ENCODE data around the gene KCMF1.

Gene KCMF1

DNA sequence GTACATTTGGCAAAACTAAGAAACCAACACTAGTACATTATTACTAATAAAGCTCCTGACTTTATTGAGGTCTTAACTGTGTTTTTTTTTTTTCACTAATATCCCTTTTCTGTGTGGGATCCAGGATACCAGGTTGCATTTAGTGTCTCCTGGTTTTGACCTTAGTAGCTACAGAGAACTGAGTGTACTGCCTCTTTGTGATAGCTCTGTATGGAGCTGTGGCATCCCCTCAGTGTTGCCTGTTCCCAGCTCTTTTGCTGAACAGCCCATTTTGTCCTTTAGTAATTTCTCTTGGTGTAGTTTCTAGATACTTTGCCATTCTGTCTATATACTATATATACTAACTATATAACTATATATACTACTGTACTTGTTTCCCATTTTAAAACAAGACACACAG, 31.6 kb downstream of the KCMF1 start:
- Histone ChIP-seq H3K4me3 (no peak overlapping the region), H3K9me3 (ENCODE audit: low read depth, low read length) (no peaks in the 10 kb centered on the region), H3K27ac (no peak overlapping the region), H3K9ac (ENCODE audit: insufficient read length) (no peak overlapping the region), H3K36me3 (ENCODE audit: insufficient read depth, low read length) (peaks cover 21% of the 10 kb centered on the region)
- DNase-seq (ENCODE audit: low read depth, low spot score), result no peak
- no peak for TF ChIP-seq POLR2AphosphoS5 (IDR thresholded peaks at IDR 0.05; ENCODE audit: borderline replicate concordance, low read depth, low read length)
- no peak for TF ChIP-seq FOXP2 (optimal IDR thresholded peaks at IDR 0.05; ENCODE audit: control extremely low read depth, extremely low read length, insufficient read depth)
- TF ChIP-seq EZH2 (IDR thresholded peaks at IDR 0.05), result no peak

GRCh38 chr2:85008252-85008651, 37.3 kb downstream of the KCMF1 start:
- Histone ChIP-seq H3K9ac (ENCODE audit: insufficient read length) (no peak overlapping the region), H3K9me3 (ENCODE audit: low read depth, low read length) (no peaks in the 10 kb centered on the region), H3K4me3 (no peak overlapping the region), H3K36me3 (ENCODE audit: insufficient read depth, low read length) (peaks cover 30% of the 10 kb centered on the region), H3K27ac (no peak overlapping the region)
- no peak for DNase-seq (ENCODE audit: low read depth, low spot score)
- no peak for TF ChIP-seq POLR2AphosphoS5 (IDR thresholded peaks at IDR 0.05; ENCODE audit: borderline replicate concordance, low read depth, low read length)
- no peak for TF ChIP-seq EZH2 (IDR thresholded peaks at IDR 0.05)
- no peak for TF ChIP-seq FOXP2 (optimal IDR thresholded peaks at IDR 0.05; ENCODE audit: control extremely low read depth, extremely low read length, insufficient read depth)

DNA sequence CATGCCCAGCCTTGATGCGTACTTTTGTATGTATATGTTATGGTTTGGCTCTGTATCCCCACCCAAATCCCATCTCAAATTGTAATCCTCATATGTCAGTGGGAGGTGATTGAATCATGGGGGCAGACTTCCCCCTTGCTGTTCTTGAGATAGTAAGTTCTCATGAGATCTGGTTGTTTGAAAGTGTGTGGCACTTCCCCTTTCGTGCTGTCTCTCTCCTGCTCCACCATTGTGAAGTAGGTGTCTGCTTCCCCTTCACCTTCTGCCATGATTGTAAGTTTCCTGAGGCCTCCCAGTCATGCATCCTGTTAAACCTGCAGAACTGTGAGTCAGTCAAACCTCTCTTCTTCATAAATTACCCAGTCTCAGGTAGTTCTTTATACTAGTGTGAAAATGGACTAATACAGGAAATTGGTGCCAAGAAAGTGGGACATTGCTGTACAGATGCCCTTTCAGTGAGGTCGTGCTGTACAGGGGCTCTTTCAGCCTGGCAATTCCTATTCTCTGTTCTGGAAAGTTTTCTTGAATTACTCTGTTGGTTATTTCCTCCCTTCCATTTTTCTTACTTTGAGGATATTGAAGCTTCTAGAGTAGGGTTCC, 38.2 kb downstream of the KCMF1 start:
- DNase-seq (ENCODE audit: low read depth, low spot score), result no peak
- no peaks in the 10 kb centered on the region for H3K9me3 ChIP-seq (ENCODE audit: low read depth, low read length)
- no peak overlapping the region for H3K9ac ChIP-seq (ENCODE audit: insufficient read length)
- H3K27ac ChIP-seq, result no peak overlapping the region
- no peak for TF ChIP-seq EZH2 (IDR thresholded peaks at IDR 0.05)
- no peak for TF ChIP-seq POLR2AphosphoS5 (IDR thresholded peaks at IDR 0.05; ENCODE audit: borderline replicate concordance, low read depth, low read length)
- no peak for TF ChIP-seq FOXP2 (optimal IDR thresholded peaks at IDR 0.05; ENCODE audit: control extremely low read depth, extremely low read length, insufficient read depth)
- H3K36me3 ChIP-seq (ENCODE audit: insufficient read depth, low read length), result peaks cover 22% of the 10 kb centered on the region
- no peak overlapping the region for H3K4me3 ChIP-seq

GRCh38 chr2:85010404-85010803, 39.4 kb downstream of the KCMF1 start:
- TF ChIP-seq EZH2 (IDR thresholded peaks at IDR 0.05), result no peak
- no peak for TF ChIP-seq FOXP2 (optimal IDR thresholded peaks at IDR 0.05; ENCODE audit: control extremely low read depth, extremely low read length, insufficient read depth)
- no peak for TF ChIP-seq POLR2AphosphoS5 (IDR thresholded peaks at IDR 0.05; ENCODE audit: borderline replicate concordance, low read depth, low read length)
- Histone ChIP-seq H3K9me3 (ENCODE audit: low read depth, low read length) (no peaks in the 10 kb centered on the region), H3K27ac (no peak overlapping the region), H3K36me3 (ENCODE audit: insufficient read depth, low read length) (peaks cover 22% of the 10 kb centered on the region), H3K9ac (ENCODE audit: insufficient read length) (no peak overlapping the region), H3K4me3 (no peak overlapping the region)
- DNase-seq (ENCODE audit: low read depth, low spot score), result no peak

DNA sequence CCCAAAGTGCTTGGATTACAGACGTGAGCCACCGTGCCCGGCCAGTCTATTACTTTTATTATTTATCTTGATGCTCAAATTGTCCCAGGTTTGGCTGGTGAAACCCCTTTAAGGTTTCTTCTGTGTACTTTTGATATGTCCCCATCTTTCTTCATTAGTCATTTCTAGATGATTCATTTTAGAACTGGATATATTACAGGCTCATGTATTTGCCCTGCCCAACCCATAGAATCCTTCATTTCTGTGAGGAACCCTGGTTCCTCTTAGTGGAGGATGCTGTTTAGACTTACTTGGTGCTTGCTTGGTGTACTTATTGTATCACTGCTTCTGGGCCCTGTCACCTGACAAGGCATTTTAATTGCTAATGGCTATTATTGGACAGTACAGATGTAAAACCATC, 40.1 kb downstream of the KCMF1 start:
- H3K9me3 ChIP-seq (ENCODE audit: low read depth, low read length), result no peaks in the 10 kb centered on the region
- no peak overlapping the region for H3K27ac ChIP-seq
- no peak for DNase-seq (ENCODE audit: low read depth, low spot score)
- no peak overlapping the region for H3K4me3 ChIP-seq
- H3K36me3 ChIP-seq (ENCODE audit: insufficient read depth, low read length), result peaks cover 16% of the 10 kb centered on the region
- H3K9ac ChIP-seq (ENCODE audit: insufficient read length), result no peak overlapping the region
- TF ChIP-seq FOXP2 (optimal IDR thresholded peaks at IDR 0.05; ENCODE audit: control extremely low read depth, extremely low read length, insufficient read depth) (no peak), POLR2AphosphoS5 (IDR thresholded peaks at IDR 0.05; ENCODE audit: borderline replicate concordance, low read depth, low read length) (no peak), EZH2 (IDR thresholded peaks at IDR 0.05) (no peak)

DNA sequence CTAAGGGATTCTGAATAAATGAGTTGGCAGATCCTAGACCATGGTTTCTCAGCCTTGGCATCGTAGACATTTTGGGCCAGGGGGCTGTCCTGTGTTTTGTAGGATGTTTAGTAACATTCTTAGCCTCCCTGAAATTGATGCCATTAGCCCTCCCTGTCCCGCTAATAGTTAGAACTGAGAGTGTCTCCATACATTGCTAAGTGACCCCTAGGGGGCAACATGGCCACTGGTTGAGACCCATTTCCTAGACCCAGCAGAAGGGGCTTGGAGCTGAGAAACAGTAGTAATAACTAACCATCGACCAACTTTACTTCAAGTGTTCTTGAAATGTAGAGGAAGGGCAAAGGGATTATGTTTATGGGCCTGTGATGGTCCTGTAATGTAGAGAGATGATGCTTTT, 40.8 kb downstream of the KCMF1 start:
- H3K4me3 ChIP-seq, result no peak overlapping the region
- DNase-seq (ENCODE audit: low read depth, low spot score), result no peak
- H3K36me3 ChIP-seq (ENCODE audit: insufficient read depth, low read length), result peaks cover 16% of the 10 kb centered on the region
- no peak overlapping the region for H3K9ac ChIP-seq (ENCODE audit: insufficient read length)
- no peak overlapping the region for H3K27ac ChIP-seq
- no peak for TF ChIP-seq FOXP2 (optimal IDR thresholded peaks at IDR 0.05; ENCODE audit: control extremely low read depth, extremely low read length, insufficient read depth)
- no peak for TF ChIP-seq POLR2AphosphoS5 (IDR thresholded peaks at IDR 0.05; ENCODE audit: borderline replicate concordance, low read depth, low read length)
- TF ChIP-seq EZH2 (IDR thresholded peaks at IDR 0.05), result no peak
- H3K9me3 ChIP-seq (ENCODE audit: low read depth, low read length), result no peaks in the 10 kb centered on the region

- TF ChIP-seq EZH2 (IDR thresholded peaks at IDR 0.05) (no peak), FOXP2 (optimal IDR thresholded peaks at IDR 0.05; ENCODE audit: control extremely low read depth, extremely low read length, insufficient read depth) (no peak), POLR2AphosphoS5 (IDR thresholded peaks at IDR 0.05; ENCODE audit: borderline replicate concordance, low read depth, low read length) (no peak)
- Histone ChIP-seq H3K4me3 (no peak overlapping the region), H3K36me3 (ENCODE audit: insufficient read depth, low read length) (peaks cover 10% of the 10 kb centered on the region), H3K9me3 (ENCODE audit: low read depth, low read length) (no peaks in the 10 kb centered on the region), H3K27ac (peak overlapping the region; percentile 22; the same call in 1 of the 2 replicates), H3K9ac (ENCODE audit: insufficient read length) (no peak overlapping the region)
- no peak for DNase-seq (ENCODE audit: low read depth, low spot score)
These were observed 41.5 kb downstream of the KCMF1 start for GRCh38 chr2:85012431-85012830.

GRCh38 chr2:85012855-85013254, 41.9 kb downstream of the KCMF1 start:
- Histone ChIP-seq H3K36me3 (ENCODE audit: insufficient read depth, low read length) (peaks cover 6% of the 10 kb centered on the region), H3K27ac (peak overlapping the region; percentile 22; the same call in 1 of the 2 replicates), H3K4me3 (no peak overlapping the region), H3K9me3 (ENCODE audit: low read depth, low read length) (no peaks in the 10 kb centered on the region), H3K9ac (ENCODE audit: insufficient read length) (no peak overlapping the region)
- TF ChIP-seq POLR2AphosphoS5 (IDR thresholded peaks at IDR 0.05; ENCODE audit: borderline replicate concordance, low read depth, low read length) (no peak), FOXP2 (optimal IDR thresholded peaks at IDR 0.05; ENCODE audit: control extremely low read depth, extremely low read length, insufficient read depth) (no peak), EZH2 (IDR thresholded peaks at IDR 0.05) (no peak)
- no peak for DNase-seq (ENCODE audit: low read depth, low spot score)

Data from SK-N-MC (cell line).